Activated CD8-positive, alpha-beta memory T cell treated with anti-CD3 and anti-CD28 coated beads, Interleukin-2, amount 50 U/mL, for 24 hours (primary cell): Measurements from ENCODE around the gene ZNF576.
"Not testable (repeated sequence)": the region's sequence is repeated elsewhere in the genome, so short reads cannot be mapped to it uniquely, and the experiment has no call there.

ENCODE experiments used
- DNase-seq: peaks from one replicate; pipeline ENCODE4 v3.0.0-alpha.2; 2020; ENCODE audit errors: extremely low read depth

Gene ZNF576

GRCh38 chr19:43599635-43600295 lies 3.4 kb downstream of the ZNF576 start:
- no peak for DNase-seq

GRCh38 chr19:43600326-43600725 lies 3.9 kb downstream of the ZNF576 start:
- not testable (repeated sequence) for DNase-seq

DNA sequence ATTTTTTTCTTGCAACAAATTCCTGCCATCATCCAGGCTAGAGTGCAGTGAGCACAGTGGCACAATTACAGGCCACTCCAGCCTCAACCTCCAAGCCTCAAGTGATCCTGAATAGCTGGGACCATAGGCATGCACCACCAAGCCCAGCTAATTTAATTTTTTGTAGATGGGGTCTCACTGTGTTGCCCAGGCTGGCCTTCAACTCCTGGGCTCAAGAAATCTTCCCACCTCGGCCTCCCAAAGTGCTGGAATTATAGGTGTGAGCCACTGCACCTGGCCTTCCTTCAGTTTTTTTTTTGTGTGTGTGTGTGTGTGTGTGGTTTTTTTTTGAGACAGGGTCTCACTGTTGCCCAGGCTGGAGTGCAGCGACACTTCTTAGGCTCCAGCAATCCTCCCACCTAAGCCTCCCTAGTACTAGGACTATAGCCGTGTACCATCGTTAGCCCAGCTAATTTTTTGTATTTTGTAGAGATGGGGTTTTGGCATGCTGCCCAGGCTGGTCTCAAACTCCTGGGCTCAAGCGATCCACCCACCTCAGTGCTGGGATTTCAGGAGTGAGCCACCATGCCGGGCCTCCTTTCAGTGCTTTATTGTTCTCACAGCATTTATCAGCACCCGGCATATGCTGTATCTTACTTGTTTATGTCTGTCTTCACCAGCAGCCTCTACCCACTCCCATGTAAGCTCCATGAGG lies 9.6 kb downstream of the ZNF576 start:
- no peak for DNase-seq

DNA sequence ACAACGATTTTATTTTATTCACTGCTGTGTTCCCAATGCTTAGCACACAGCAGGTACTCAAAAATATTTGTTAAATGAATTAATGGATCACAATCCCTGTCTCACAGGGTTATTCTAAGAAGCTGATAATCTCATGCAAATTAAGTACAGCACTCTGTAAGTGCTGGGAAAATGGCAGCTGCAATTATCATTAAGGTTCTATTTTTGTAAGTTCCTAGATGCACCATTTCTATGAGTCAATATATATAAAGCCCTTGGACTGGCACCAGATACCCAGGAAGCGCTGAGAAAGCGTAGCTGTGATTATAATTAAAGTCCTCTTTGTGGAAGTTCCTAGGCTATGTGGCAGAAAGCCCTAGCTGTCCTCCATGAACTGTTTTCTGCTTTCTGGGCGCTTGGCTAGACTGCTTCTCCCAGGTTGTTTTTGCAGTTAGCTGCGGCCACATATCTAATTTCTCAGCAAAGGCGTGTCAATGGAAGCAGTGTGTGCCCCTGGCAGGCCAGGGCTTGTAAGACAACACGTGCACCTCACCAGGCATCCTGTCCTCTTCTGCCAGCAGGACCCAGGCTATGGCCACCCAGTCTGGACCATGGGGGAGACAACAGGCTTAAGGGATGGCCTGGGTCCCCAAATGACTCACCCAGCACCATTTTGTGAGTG lies 10.3 kb downstream of the ZNF576 start:
- DNase-seq: no peak

DNA sequence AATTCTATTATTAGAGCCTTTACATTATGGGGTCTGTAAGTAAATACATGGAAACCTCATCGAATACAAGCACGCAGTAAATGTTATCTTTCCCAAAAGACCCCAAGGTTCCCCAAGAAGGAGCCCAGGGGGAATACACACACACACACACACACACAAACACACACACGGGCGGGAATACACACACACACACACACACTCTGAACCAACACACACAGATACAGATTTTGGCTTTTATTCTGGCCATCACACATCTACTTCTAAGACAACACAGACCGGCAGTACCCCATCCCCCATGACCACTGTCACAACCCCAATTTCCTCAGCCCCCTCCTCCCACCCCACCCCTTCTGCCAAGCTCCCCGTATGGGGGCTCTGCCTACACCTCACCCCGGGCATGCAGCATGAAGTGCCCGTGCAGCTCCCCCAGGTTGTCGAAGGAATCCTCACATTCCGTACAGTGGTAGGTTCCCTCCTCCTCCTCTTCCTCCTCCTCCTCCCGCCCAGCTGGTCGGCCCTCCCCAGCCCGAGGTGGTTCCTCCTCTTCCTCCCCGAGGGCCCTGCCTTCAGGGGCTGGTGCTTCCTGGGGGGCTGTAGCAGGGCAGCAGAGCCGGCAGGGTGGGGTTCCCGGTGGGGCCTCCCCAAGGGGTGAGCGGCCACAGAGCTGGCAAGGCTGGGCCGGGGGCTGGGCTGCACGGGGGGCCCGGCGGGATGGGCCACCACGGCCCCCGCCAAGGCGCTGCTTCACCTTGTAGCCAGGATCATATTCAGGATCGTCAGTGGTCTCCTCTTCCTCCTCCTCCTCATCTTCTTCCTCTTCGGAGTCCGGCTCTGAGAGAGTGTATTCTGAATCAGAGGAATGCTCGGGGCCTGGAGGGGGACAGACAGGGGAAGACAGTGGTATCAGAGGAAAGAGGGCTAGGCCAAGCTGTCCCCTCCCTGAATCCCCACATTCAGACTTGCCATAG lies 11.1 kb downstream of the ZNF576 start:
- DNase-seq: no peak

- no peak for DNase-seq
Observed at GRCh38 chr19:43609872-43610271, 13.5 kb downstream of the ZNF576 start.

DNA sequence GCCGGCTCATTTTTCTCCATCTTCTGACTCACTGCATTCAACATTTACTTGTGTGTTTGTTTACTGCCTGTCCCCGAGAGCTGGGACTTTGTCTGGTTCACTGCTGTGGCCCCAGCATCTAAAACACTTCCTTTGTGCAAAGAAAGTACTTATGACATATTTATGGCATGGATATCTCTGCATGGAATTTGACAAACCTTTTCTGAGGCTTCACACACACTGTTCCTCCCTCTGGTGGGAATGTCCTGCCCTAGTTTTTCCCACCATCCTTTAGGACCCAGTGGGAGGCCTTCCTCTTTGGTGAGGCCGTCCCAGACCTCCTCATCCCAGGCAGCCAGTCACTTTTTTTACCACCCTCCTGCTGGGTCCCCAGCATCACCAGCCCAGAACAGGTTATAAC lies 14.1 kb downstream of the ZNF576 start:
- DNase-seq: no peak

GRCh38 chr19:43611788-43612187 lies 15.4 kb downstream of the ZNF576 start, which contains the start of gene SRRM5:
SRRM5 (plus strand) TSS chr19:43612088; CDS start chr19:43612122, 34 bp downstream.
- no peak for DNase-seq

- DNase-seq: no peak
Observed at GRCh38 chr19:43612374-43612773, 16.0 kb downstream of the ZNF576 start.

- DNase-seq: no peak
Observed at GRCh38 chr19:43616306-43616705, 19.9 kb downstream of the ZNF576 start.

DNA sequence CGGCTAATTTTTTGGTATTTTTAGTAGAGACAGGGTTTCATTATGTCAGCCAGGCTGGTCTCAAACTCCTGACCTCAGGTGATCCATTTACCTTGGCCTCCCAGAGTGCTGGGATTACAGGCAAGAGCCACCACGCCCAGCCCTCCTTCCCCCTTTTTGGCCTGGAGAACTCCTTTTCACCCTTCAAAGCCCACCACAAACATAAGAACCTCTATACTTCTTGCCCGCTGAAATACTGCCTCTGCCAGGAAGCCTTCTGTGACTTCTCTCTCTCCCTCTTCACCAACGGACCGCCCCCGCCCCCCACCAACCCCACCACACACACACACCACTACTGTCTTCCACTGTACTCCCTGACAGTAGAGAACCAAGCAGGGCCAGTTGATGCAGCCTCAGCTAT lies 20.6 kb downstream of the ZNF576 start:
- no peak for DNase-seq

DNA sequence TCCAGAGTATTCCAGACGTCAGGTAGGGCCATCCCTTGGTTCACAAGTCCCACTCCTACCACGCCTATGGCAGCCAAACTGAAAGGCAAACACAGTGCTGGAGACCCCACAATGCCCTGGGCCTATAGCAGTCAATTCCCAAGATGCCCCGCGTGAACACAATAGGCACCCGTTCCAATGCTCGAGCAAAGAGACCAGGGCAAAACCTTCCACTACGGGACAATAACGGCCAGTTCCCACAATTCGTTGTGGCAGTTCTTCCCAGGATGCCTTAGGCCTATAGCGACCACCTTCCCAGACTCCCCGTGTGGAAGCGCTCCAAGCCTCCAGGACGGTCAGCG lies 22.5 kb downstream of the ZNF576 start:
- no peak for DNase-seq

GRCh38 chr19:43619262-43620060 lies 23.1 kb downstream of the ZNF576 start, which contains the start of gene ZNF428:
ZNF428 (minus strand) TSS chr19:43619629; CDS start chr19:43614304, 5,325 bp downstream.
- DNase-seq: peak; percentile 78

- no peak for DNase-seq
Observed at GRCh38 chr19:43620061-43621001, 23.9 kb downstream of the ZNF576 start.

DNA sequence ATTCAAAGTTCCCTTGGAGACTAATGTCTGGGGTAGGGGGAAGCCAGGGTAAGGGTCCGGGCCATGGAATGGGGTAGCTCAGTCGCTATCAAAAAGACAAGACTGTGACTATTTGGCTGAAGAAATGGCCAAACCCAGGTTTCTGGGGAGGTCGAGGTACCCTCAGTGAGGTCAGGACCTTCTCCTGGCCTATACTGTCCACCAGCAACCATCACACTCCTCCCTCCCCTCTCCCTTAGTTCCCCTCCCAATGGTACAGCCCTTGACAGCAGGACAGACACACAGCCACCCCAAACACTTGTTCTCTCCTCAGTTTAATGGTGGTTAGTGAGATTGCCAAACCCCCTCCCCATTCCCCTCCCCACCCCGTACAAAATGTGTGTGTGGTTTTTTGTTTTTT lies 25.7 kb downstream of the ZNF576 start:
- no peak for DNase-seq

GRCh38 chr19:43622956-43623355 lies 26.6 kb downstream of the ZNF576 start:
- no peak for DNase-seq

DNA sequence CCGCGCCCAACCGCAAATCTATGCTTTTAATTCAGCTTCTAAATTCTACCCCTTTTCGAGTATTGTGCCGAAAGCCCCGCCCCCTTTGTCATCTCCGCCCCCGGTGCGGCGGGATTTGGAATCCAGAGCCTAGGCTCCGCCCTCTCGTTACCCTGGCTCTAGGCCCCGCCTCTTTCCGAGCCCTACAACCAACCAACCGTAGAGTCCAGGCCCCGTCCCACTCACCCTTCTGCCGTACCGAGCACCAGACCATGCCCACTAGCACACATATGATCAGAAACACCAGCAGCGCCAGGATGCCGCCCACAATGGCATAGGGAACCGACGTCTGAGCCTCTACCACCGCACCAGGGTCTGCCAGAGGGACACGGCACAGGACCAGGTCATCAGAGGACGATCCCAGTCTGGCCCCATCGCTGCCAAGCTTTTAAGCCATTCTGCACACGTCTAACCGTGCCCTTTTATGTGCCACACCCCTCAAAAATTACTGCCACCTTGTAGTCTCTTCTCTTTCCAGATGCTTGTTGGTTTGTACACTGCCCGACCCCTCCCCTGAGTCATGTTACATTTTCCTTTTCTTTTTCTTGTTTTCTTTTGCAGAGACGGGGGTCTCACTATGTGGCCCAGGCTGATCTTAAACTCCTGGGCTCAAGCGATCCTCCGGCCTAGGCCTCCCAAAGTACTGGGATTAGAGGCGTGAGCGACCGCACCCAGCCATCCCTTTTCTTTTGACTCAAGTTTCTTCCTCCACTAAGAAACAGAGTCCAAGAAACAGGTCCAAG lies 27.7 kb downstream of the ZNF576 start:
- no peak for DNase-seq

GRCh38 chr19:43624933-43625332 lies 28.5 kb downstream of the ZNF576 start:
- DNase-seq: peak; percentile 60
